A673 (cell line): ENCODE measurements around the gene FXYD7. TPM values are rescaled to one million over a fixed set of nuclear protein-coding genes. Genes with fewer than 3 reads are reported as not detected.
"Not testable (repeated sequence)": the region's sequence is repeated elsewhere in the genome, so short reads cannot be mapped to it uniquely, and the experiment has no call there.

ENCODE experiments used
- BruUV-seq: library from RNA; stranded (reverse); fragments of 400-500 nt; replicated peaks from 2 replicates; lab custom pipeline; 2021; lab: Mats Ljungman, UMichigan
- CTCF ChIA-PET: fragments of 300-600 bp; sonication (Branson Sonifier 250); formaldehyde crosslinking; loops from one replicate; lab custom pipeline; 2022; ENCODE audit warnings: antibody characterized with exemption; lab: Charles Lee
- POLR2A ChIA-PET: fragments of 300-600 bp; sonication (Branson Sonifier 250); formaldehyde crosslinking; loops from one replicate; lab custom pipeline; 2022; ENCODE audit warnings: antibody characterized with exemption; ENCODE audit not compliant: low non-redundant PET; lab: Charles Lee
- DNase-seq: peaks from one replicate; pipeline ENCODE4 v3.0.0-alpha.2; 2015; ENCODE audit warnings: low spot score
- H3K27ac ChIP-seq: fragments of 200-600 bp; sonication (generic); 2 replicates; pipeline ENCODE4 v1.5.1; 2016; ENCODE audit warnings: mixed run types, low read depth, mild to moderate bottlenecking, mixed read lengths, antibody characterized with exemption, low read length; ENCODE audit not compliant: poor library complexity, severe bottlenecking
- H3K27me3 ChIP-seq: fragments of 200-600 bp; sonication (generic); replicated peaks from 2 replicates; pipeline ENCODE4 v1.6.1; 2017; ENCODE audit warnings: mixed run types, low read depth, mild to moderate bottlenecking, mixed read lengths, antibody characterized with exemption, low read length; ENCODE audit not compliant: insufficient read depth, poor library complexity
- H3K36me3 ChIP-seq: fragments of 200-600 bp; sonication (generic); 2 replicates; pipeline ENCODE4 v1.6.1; 2016; ENCODE audit warnings: mixed run types, mild to moderate bottlenecking, mixed read lengths, antibody characterized with exemption, low read length; ENCODE audit not compliant: insufficient read depth, poor library complexity, severe bottlenecking
- H3K4me1 ChIP-seq: fragments of 200-600 bp; sonication (generic); 2 replicates; pipeline ENCODE4 v1.6.1; 2017; ENCODE audit warnings: mixed run types, mild to moderate bottlenecking, mixed read lengths, antibody characterized with exemption, low read length; ENCODE audit not compliant: insufficient read depth, poor library complexity, severe bottlenecking
- H3K4me3 ChIP-seq: fragments of 200-600 bp; sonication (generic); 2 replicates; pipeline ENCODE4 v1.5.1; 2016; ENCODE audit warnings: low read depth, mixed run types, mild to moderate bottlenecking, mixed read lengths, low read length; ENCODE audit not compliant: poor library complexity, severe bottlenecking
- H3K9me3 ChIP-seq: fragments of 200-600 bp; sonication (generic); 2 replicates; pipeline ENCODE4 v1.6.1; 2016; ENCODE audit warnings: mixed run types, low read depth, mild to moderate bottlenecking, mixed read lengths, antibody characterized with exemption, low read length; ENCODE audit not compliant: poor library complexity, severe bottlenecking
- CTCF ChIP-seq: fragments of 300-800, 200-600 bp; sonication (generic); conservative IDR thresholded peaks from 2 replicates; pipeline ENCODE4 v1.5.1; 2017; ENCODE audit warnings: low read depth, mild to moderate bottlenecking, antibody characterized with exemption, low read length, moderate library complexity, mixed read lengths
- EZH2 ChIP-seq: fragments of 200-600 bp; sonication (generic); IDR thresholded peaks from 2 replicates; pipeline ENCODE4 v1.6.1; 2017; ENCODE audit warnings: borderline replicate concordance, low read depth, mild to moderate bottlenecking, mixed read lengths, antibody characterized with exemption, low read length; ENCODE audit not compliant: poor library complexity, severe bottlenecking
- intact Hi-C: fragments of 100-400 bp; cut with micrococcal nuclease; formaldehyde crosslinking; loops from one replicate; pipeline ENCODE4 v1.10.0; 2022; ENCODE audit not compliant: unreplicated experiment
- total RNA-seq: library from RNA; stranded (reverse); gene quantifications from 2 replicates; pipeline ENCODE4 v1.2.3, GENCODE V29; 2021

FXYD7 gene
- total RNA-seq, 1 experiment from 2014 or later, result 0.56 TPM

- BruUV-seq, result no TSS peak
- peaks cover 39% of the 10 kb centered on the region for H3K27me3 ChIP-seq
- no peaks in the 10 kb centered on the region for H3K9me3 ChIP-seq
- no peaks in the 10 kb centered on the region for H3K36me3 ChIP-seq
- ChIA-PET CTCF (no interaction called here), POLR2A (no interaction called here)
- H3K4me3 ChIP-seq, result no peak overlapping the region
- intact Hi-C loops, result no loop called here
- no peak for DNase-seq
- H3K4me1 ChIP-seq, result no peaks in the 10 kb centered on the region
- no peak for TF ChIP-seq EZH2
- no peak for TF ChIP-seq CTCF
- no peak overlapping the region for H3K27ac ChIP-seq
Observed at GRCh38 chr19:35195830-35196229, 52.8 kb downstream of the FXYD7 start.

GRCh38 chr19:35196861-35197260 is 53.8 kb downstream of the FXYD7 start:
- H3K4me3 ChIP-seq, BruUV-seq, intact Hi-C loops, H3K27ac ChIP-seq, POLR2A ChIA-PET, H3K9me3 ChIP-seq, DNase-seq, H3K36me3 ChIP-seq, CTCF ChIA-PET, H3K4me1 ChIP-seq: not testable (repeated sequence)
- peaks cover 41% of the 10 kb centered on the region for H3K27me3 ChIP-seq

GRCh38 chr19:35199481-35199880 is 56.4 kb downstream of the FXYD7 start:
- BruUV-seq, result no TSS peak
- Histone ChIP-seq H3K27me3 (peaks cover 35% of the 10 kb centered on the region), H3K36me3 (no peaks in the 10 kb centered on the region), H3K9me3 (no peaks in the 10 kb centered on the region), H3K4me1 (no peaks in the 10 kb centered on the region), H3K4me3 (no peak overlapping the region), H3K27ac (no peak overlapping the region)
- DNase-seq, result no peak
- TF ChIP-seq CTCF, result no peak
- TF ChIP-seq EZH2, result no peak
- ChIA-PET POLR2A (no interaction called here), CTCF (interaction anchor here (0.6 kb wide), 1 partner anchor 699 kb away, joined by 3 read pairs; no protein-coding TSS in a partner anchor)
- intact Hi-C loops, result no loop called here
